ENCODE results near the gene TMPRSS13.

The TMPRSS13 gene

DNA sequence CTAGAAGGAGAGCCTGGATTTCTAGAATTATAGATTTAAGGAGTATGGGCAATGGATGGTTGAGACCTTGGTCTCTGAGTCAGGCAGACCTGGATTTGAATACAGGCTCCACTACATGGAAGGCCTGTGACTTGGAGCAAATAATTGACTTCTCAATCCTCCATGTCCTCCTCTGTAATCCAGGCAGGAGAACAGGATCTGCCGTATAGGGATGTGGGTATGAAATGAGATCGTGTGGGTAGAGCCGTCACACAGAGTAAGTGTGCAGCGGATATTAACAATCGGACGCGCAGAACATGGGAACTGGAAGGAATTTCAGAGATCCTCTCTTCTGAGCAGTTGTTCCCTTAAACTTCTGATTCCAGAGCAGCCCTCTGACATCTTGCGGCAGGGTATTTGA lies 11.5 kb upstream of the TMPRSS13 start:
- no peak for TF ChIP-seq TAF1 (IDR thresholded peaks at IDR 0.05; ENCODE audit: borderline replicate concordance, insufficient read depth, low read length)
- no peak for TF ChIP-seq FOXP2 (optimal IDR thresholded peaks at IDR 0.05; ENCODE audit: borderline replicate concordance, extremely low read depth, extremely low read length, insufficient read depth)
- no peak for TF ChIP-seq REST (IDR thresholded peaks at IDR 0.05; ENCODE audit: insufficient read depth in 1 of 2, low read depth in 2 of 2, low read length in 2 of 2)
- TF ChIP-seq POLR2AphosphoS5 (IDR thresholded peaks at IDR 0.05; ENCODE audit: low read depth, low read length), result no peak
- TF ChIP-seq SIN3A (IDR thresholded peaks at IDR 0.05; ENCODE audit: borderline replicate concordance, insufficient read depth, low read length), result no peak

- TF ChIP-seq REST (IDR thresholded peaks at IDR 0.05; ENCODE audit: insufficient read depth in 1 of 2, low read depth in 2 of 2, low read length in 2 of 2), result no peak
- no peak for TF ChIP-seq POLR2AphosphoS5 (IDR thresholded peaks at IDR 0.05; ENCODE audit: low read depth, low read length)
- TF ChIP-seq SIN3A (IDR thresholded peaks at IDR 0.05; ENCODE audit: borderline replicate concordance, insufficient read depth, low read length), result no peak
- TF ChIP-seq FOXP2 (optimal IDR thresholded peaks at IDR 0.05; ENCODE audit: borderline replicate concordance, extremely low read depth, extremely low read length, insufficient read depth), result no peak
- no peak for TF ChIP-seq TAF1 (IDR thresholded peaks at IDR 0.05; ENCODE audit: borderline replicate concordance, insufficient read depth, low read length)
These were observed 7.8 kb upstream of the TMPRSS13 start for GRCh38 chr11:117936973-117937372.

GRCh38 chr11:117934526-117935307 lies 5.5 kb upstream of the TMPRSS13 start:
- TF ChIP-seq POLR2AphosphoS5 (IDR thresholded peaks at IDR 0.05; ENCODE audit: low read depth, low read length) (no peak), TAF1 (IDR thresholded peaks at IDR 0.05; ENCODE audit: borderline replicate concordance, insufficient read depth, low read length) (no peak), SIN3A (IDR thresholded peaks at IDR 0.05; ENCODE audit: borderline replicate concordance, insufficient read depth, low read length) (no peak), REST (IDR thresholded peaks at IDR 0.05; ENCODE audit: insufficient read depth in 1 of 2, low read depth in 2 of 2, low read length in 2 of 2) (no peak), FOXP2 (optimal IDR thresholded peaks at IDR 0.05; ENCODE audit: borderline replicate concordance, extremely low read depth, extremely low read length, insufficient read depth) (no peak)

- no peak for TF ChIP-seq POLR2AphosphoS5 (IDR thresholded peaks at IDR 0.05; ENCODE audit: low read depth, low read length)
- TF ChIP-seq REST (IDR thresholded peaks at IDR 0.05; ENCODE audit: insufficient read depth in 1 of 2, low read depth in 2 of 2, low read length in 2 of 2), result no peak
- TF ChIP-seq TAF1 (IDR thresholded peaks at IDR 0.05; ENCODE audit: borderline replicate concordance, insufficient read depth, low read length), result no peak
- no peak for TF ChIP-seq FOXP2 (optimal IDR thresholded peaks at IDR 0.05; ENCODE audit: borderline replicate concordance, extremely low read depth, extremely low read length, insufficient read depth)
These were observed 4.7 kb upstream of the TMPRSS13 start for GRCh38 chr11:117933930-117934329.

All from PFSK-1 (cell line).